ENCODE measurements around the gene PCNX2.

PCNX2 gene

DNA sequence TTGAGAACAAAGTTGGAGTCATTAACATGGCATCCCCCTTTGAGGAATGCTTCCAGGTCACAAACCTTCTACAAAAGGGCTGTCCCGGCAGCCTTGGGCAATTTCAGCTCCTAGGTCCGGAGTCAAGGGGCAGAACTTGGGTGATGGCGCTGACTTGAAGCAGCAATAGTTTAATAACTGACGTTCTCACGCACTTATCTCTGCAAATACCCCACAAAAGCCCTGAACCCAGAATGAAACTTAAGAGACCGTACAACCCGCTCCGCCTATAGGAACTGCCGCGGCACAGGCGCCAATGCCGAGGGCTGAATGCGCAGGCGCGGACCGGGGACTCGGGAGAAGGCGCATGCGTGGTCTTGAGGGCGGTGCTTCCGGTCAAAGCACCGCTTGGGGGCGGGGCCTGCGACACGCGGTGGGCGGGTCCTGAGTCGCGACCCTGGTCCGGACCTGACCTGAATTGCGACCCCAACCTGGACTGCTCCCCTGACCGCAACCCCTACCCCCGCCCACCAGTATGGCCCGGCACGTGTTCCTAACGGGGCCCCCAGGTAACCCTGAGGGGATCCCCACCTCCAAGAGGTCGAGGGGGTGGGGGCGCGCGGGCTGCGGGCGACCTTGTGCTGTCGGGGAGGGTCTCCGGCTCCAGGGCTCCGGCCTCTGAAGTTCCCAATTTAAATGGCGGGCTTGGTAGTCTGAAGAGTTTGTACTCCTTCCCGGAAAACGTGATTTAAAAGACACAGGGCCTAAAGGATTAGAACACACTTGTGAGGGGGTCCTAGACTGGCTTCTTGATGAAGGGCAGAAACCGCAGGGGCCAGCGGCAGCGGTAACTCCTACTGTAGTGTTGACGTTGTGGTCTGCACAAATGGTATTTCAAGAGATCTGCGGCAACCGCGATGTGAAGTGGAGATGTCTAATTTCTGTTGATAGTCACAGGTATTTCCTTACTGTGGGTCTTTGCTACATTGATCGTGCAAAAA lies 345.0 kb downstream of the PCNX2 start, which contains the start of gene NTPCR:
TSS of gene NTPCR (plus strand) at position 415 of the 980 bp plus-strand sequence. CDS start at position 515, 100 bp downstream.
- Histone ChIP-seq H3K36me3 (ENCODE audit: control insufficient read depth in 4 of 4, insufficient read depth in 4 of 4, low read length in 3 of 4) (peaks cover 0 to under 1% (median under 1%) of the 10 kb centered on the region in 4 experiments), H3K27me3 (replicated peaks in 2 of 5; ENCODE audit: control insufficient read depth in 4 of 5, insufficient read depth in 5 of 5, low read length in 4 of 5) (peaks cover 0 to 5% (median 0%) of the 10 kb centered on the region in 5 experiments), H3K27ac (ENCODE audit: insufficient read depth in 1 of 2, low read depth in 1 of 2, low read length in 2 of 2, poor library complexity in 1 of 2, severe bottlenecking in 2 of 2) (peak within 1 kb of the TSS; percentile 47 to 84), H3K9me3 (ENCODE audit: control extremely low read depth in 1 of 5, control insufficient read depth in 4 of 5, insufficient read depth in 2 of 5, low read depth in 1 of 5, low read length in 4 of 5) (no peaks in the 10 kb centered on the region), H3K4me3 (ENCODE audit: control insufficient read depth in 1 of 7, extremely low read depth in 1 of 7, insufficient read depth in 4 of 7, low read depth in 2 of 7, low read length in 6 of 7) (peak within 1 kb of the TSS; percentile 42 to 90 (median 81)), H3K4me1 (ENCODE audit: control extremely low read depth in 1 of 4, control insufficient read depth in 4 of 4, insufficient read depth in 4 of 4, low read length in 3 of 4) (peaks cover 7 to 22% (median 10%) of the 10 kb centered on the region in 4 experiments)
- ChIA-PET CTCF (interaction anchor here (1.1 kb wide), 1 partner anchor 18 kb away, joined by 3 read pairs; no protein-coding TSS in a partner anchor), POLR2A (no interaction called here)
- WGBS (ENCODE audit: insufficient coverage): 0% methylated on average over 48 of the region's 56 CpGs
- DNase-seq: peak; percentile 87 to 92 (median 88)

- POLR2A ChIA-PET: no interaction called here
- Histone ChIP-seq H3K36me3 (ENCODE audit: control insufficient read depth in 4 of 4, insufficient read depth in 4 of 4, low read length in 3 of 4) (no peaks in the 10 kb centered on the region), H3K27me3 (replicated peaks in 2 of 5; ENCODE audit: control insufficient read depth in 4 of 5, insufficient read depth in 5 of 5, low read length in 4 of 5) (peaks cover 0 to 5% (median 0%) of the 10 kb centered on the region in 5 experiments), H3K4me3 (ENCODE audit: control insufficient read depth in 1 of 7, extremely low read depth in 1 of 7, insufficient read depth in 4 of 7, low read depth in 2 of 7, low read length in 6 of 7) (peak overlapping the region; percentile 42 to 90 (median 81)), H3K4me1 (ENCODE audit: control extremely low read depth in 1 of 4, control insufficient read depth in 4 of 4, insufficient read depth in 4 of 4, low read length in 3 of 4) (peaks cover 7 to 22% (median 10%) of the 10 kb centered on the region in 4 experiments), H3K9me3 (ENCODE audit: control extremely low read depth in 1 of 5, control insufficient read depth in 4 of 5, insufficient read depth in 2 of 5, low read depth in 1 of 5, low read length in 4 of 5) (no peaks in the 10 kb centered on the region), H3K27ac (ENCODE audit: insufficient read depth in 1 of 2, low read depth in 1 of 2, low read length in 2 of 2, poor library complexity in 1 of 2, severe bottlenecking in 2 of 2) (peak overlapping the region; percentile 47 to 84)
- CTCF ChIA-PET: interaction anchor here (1.1 to 1.3 kb wide), 2 partner anchors 18 to 75 kb away, joined by 3 read pairs; no protein-coding TSS in a partner anchor
- no peak for DNase-seq
- WGBS (ENCODE audit: insufficient coverage): 100% methylated on average over 3 of the region's 5 CpGs
Measured at GRCh38 chr1:232949636-232950196, 345.8 kb downstream of the PCNX2 start.

GRCh38 chr1:232944347-232944746 lies 351.2 kb downstream of the PCNX2 start:
- 92% methylated on average over 4 of the region's 5 CpGs for WGBS (ENCODE audit: insufficient coverage)
- H3K27me3 ChIP-seq (replicated peaks in 2 of 5; ENCODE audit: control insufficient read depth in 4 of 5, insufficient read depth in 5 of 5, low read length in 4 of 5): peaks cover 0 to 5% (median 0%) of the 10 kb centered on the region in 5 experiments
- CTCF ChIA-PET: no interaction called here
- H3K9me3 ChIP-seq (ENCODE audit: control extremely low read depth in 1 of 5, control insufficient read depth in 4 of 5, insufficient read depth in 2 of 5, low read depth in 1 of 5, low read length in 4 of 5): no peaks in the 10 kb centered on the region
- H3K4me1 ChIP-seq (ENCODE audit: control extremely low read depth in 1 of 4, control insufficient read depth in 4 of 4, insufficient read depth in 4 of 4, low read length in 3 of 4): peaks cover 0 to 7% (median 3%) of the 10 kb centered on the region in 4 experiments
- POLR2A ChIA-PET: interaction anchor here (0.6 kb wide), 1 partner anchor 16 kb away, joined by 3 read pairs; no protein-coding TSS in a partner anchor
- no peaks in the 10 kb centered on the region for H3K36me3 ChIP-seq (ENCODE audit: control insufficient read depth in 4 of 4, insufficient read depth in 4 of 4, low read length in 3 of 4)
- DNase-seq: peak in 1 of 3 donors; percentile 27
- no peak overlapping the region for H3K4me3 ChIP-seq (ENCODE audit: control insufficient read depth in 1 of 7, extremely low read depth in 1 of 7, insufficient read depth in 4 of 7, low read depth in 2 of 7, low read length in 6 of 7)
- H3K27ac ChIP-seq (ENCODE audit: insufficient read depth in 1 of 2, low read depth in 1 of 2, low read length in 2 of 2, poor library complexity in 1 of 2, severe bottlenecking in 2 of 2): no peak overlapping the region

DNA sequence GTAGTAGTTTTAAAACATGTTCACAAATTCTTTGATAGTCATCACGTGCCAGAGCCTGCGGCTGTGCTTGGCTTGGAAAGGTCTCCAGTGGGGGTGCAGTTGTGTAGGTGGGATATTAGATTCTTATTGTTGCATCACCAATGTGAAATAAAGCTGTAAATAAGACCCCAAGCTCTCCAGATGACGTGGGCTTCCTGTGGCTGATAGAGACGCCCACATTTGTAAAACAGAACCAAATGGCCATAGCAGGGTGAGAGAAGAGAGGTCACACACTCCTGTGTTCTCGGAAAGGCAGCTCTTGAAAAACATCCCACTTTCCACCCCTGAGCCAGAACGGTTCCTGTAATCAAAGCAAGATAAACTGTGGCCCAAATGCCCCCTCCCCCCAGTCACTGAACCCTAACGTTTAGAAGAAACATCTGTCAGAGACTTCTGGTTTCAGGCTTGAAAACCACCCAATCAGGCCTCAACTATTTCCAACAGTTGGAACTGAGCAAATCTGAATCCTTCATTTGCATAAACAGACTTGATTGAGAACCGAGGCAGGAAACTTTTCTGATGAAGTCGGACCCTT lies 351.8 kb downstream of the PCNX2 start:
- Histone ChIP-seq H3K4me1 (ENCODE audit: control extremely low read depth in 1 of 4, control insufficient read depth in 4 of 4, insufficient read depth in 4 of 4, low read length in 3 of 4) (peaks cover 0 to 7% (median 3%) of the 10 kb centered on the region in 4 experiments), H3K9me3 (ENCODE audit: control extremely low read depth in 1 of 5, control insufficient read depth in 4 of 5, insufficient read depth in 2 of 5, low read depth in 1 of 5, low read length in 4 of 5) (no peaks in the 10 kb centered on the region), H3K27me3 (replicated peaks in 2 of 5; ENCODE audit: control insufficient read depth in 4 of 5, insufficient read depth in 5 of 5, low read length in 4 of 5) (peaks cover 0 to 5% (median 0%) of the 10 kb centered on the region in 5 experiments), H3K27ac (ENCODE audit: insufficient read depth in 1 of 2, low read depth in 1 of 2, low read length in 2 of 2, poor library complexity in 1 of 2, severe bottlenecking in 2 of 2) (no peak overlapping the region), H3K4me3 (ENCODE audit: control insufficient read depth in 1 of 7, extremely low read depth in 1 of 7, insufficient read depth in 4 of 7, low read depth in 2 of 7, low read length in 6 of 7) (no peak overlapping the region), H3K36me3 (ENCODE audit: control insufficient read depth in 4 of 4, insufficient read depth in 4 of 4, low read length in 3 of 4) (no peaks in the 10 kb centered on the region)
- ChIA-PET POLR2A (interaction anchor here (0.6 kb wide), 1 partner anchor 16 kb away, joined by 3 read pairs; no protein-coding TSS in a partner anchor), CTCF (no interaction called here)
- no peak for DNase-seq
- WGBS (ENCODE audit: insufficient coverage): 76% methylated on average over 8 of the region's 9 CpGs

- H3K4me1 ChIP-seq (ENCODE audit: control extremely low read depth in 1 of 4, control insufficient read depth in 4 of 4, insufficient read depth in 4 of 4, low read length in 3 of 4): peaks cover 0 to 7% (median 3%) of the 10 kb centered on the region in 4 experiments
- no peak overlapping the region for H3K4me3 ChIP-seq (ENCODE audit: control insufficient read depth in 1 of 7, extremely low read depth in 1 of 7, insufficient read depth in 4 of 7, low read depth in 2 of 7, low read length in 6 of 7)
- H3K27me3 ChIP-seq (replicated peaks in 2 of 5; ENCODE audit: control insufficient read depth in 4 of 5, insufficient read depth in 5 of 5, low read length in 4 of 5): peaks cover 0 to 5% (median 0%) of the 10 kb centered on the region in 5 experiments
- 98% methylated on average over 6 of the region's 8 CpGs for WGBS (ENCODE audit: insufficient coverage)
- no peaks in the 10 kb centered on the region for H3K9me3 ChIP-seq (ENCODE audit: control extremely low read depth in 1 of 5, control insufficient read depth in 4 of 5, insufficient read depth in 2 of 5, low read depth in 1 of 5, low read length in 4 of 5)
- no peaks in the 10 kb centered on the region for H3K36me3 ChIP-seq (ENCODE audit: control insufficient read depth in 4 of 4, insufficient read depth in 4 of 4, low read length in 3 of 4)
- H3K27ac ChIP-seq (ENCODE audit: insufficient read depth in 1 of 2, low read depth in 1 of 2, low read length in 2 of 2, poor library complexity in 1 of 2, severe bottlenecking in 2 of 2): no peak overlapping the region
- ChIA-PET POLR2A (interaction anchor here (1.1 kb wide), 1 partner anchor 10 kb away, joined by 3 read pairs; no protein-coding TSS in a partner anchor), CTCF (interaction anchor here (0.7 kb wide), 1 partner anchor 252 kb away, joined by 3 read pairs; no protein-coding TSS in a partner anchor)
- DNase-seq: no peak
Measured at GRCh38 chr1:232942413-232943294, 352.9 kb downstream of the PCNX2 start.

- H3K36me3 ChIP-seq (ENCODE audit: control insufficient read depth in 4 of 4, insufficient read depth in 4 of 4, low read length in 3 of 4): no peaks in the 10 kb centered on the region
- no peak overlapping the region for H3K27ac ChIP-seq (ENCODE audit: insufficient read depth in 1 of 2, low read depth in 1 of 2, low read length in 2 of 2, poor library complexity in 1 of 2, severe bottlenecking in 2 of 2)
- H3K27me3 ChIP-seq (replicated peaks in 2 of 5; ENCODE audit: control insufficient read depth in 4 of 5, insufficient read depth in 5 of 5, low read length in 4 of 5): no peaks in the 10 kb centered on the region
- no peak for DNase-seq
- no peak overlapping the region for H3K4me3 ChIP-seq (ENCODE audit: control insufficient read depth in 1 of 7, extremely low read depth in 1 of 7, insufficient read depth in 4 of 7, low read depth in 2 of 7, low read length in 6 of 7)
- peaks cover 0 to 7% (median 3%) of the 10 kb centered on the region in 4 experiments for H3K4me1 ChIP-seq (ENCODE audit: control extremely low read depth in 1 of 4, control insufficient read depth in 4 of 4, insufficient read depth in 4 of 4, low read length in 3 of 4)
- ChIA-PET CTCF (no interaction called here), POLR2A (no interaction called here)
- H3K9me3 ChIP-seq (ENCODE audit: control extremely low read depth in 1 of 5, control insufficient read depth in 4 of 5, insufficient read depth in 2 of 5, low read depth in 1 of 5, low read length in 4 of 5): no peaks in the 10 kb centered on the region
- no CpG with 5 or more reads among the region's 1 CpG for WGBS (ENCODE audit: insufficient coverage)
Measured at GRCh38 chr1:232940262-232940661, 355.3 kb downstream of the PCNX2 start.

Measured in common myeloid progenitor, CD34-positive (primary cell).